ENCODE data around the gene ETFA. TPM values are rescaled to one million over a fixed set of nuclear protein-coding genes. Genes with fewer than 3 reads are reported as not detected.

ETFA gene
- total RNA-seq, 4 donors from 2014 or later, result 65.8 to 195 (median 159) TPM

DNA sequence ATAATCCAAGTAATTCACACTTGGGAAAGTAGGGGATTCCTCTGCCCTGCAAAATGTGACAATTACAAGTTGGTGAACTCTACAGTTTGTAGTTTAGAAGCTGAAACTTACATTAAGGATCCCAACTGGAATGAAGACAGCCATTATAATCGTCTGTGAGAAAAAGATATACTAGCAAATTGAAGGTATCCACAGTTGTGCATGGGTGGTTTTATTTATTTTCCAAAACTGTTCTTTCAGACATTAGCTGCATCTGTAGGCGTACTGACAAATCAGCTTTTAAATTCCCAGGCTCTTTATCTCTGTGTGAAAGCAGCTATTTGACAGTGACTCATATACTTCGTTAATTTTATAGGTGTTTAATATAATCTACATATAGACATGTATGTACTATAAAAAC is 12.8 kb upstream of the ETFA start:
- H3K4me1 ChIP-seq, result no peaks in the 10 kb centered on the region
- in situ Hi-C loops (cut with MboI; ENCODE audit: low pct_ligation_motif_present in 1 of 4, low pct_unique_long_range_greater_than_20kb in 1 of 4, low sequenced_read_pairs in 3 of 4), result no loop called here
- WGBS, 2 donors (ENCODE audit: low coverage in 1 of 2), result 52 to 65% methylated on average over 2 to 3 of the region's 3 CpGs
- intact Hi-C loops (cut with DNase I; ENCODE audit: low total_unique reads), result no loop called here
- TF ChIP-seq, protein P1, sequence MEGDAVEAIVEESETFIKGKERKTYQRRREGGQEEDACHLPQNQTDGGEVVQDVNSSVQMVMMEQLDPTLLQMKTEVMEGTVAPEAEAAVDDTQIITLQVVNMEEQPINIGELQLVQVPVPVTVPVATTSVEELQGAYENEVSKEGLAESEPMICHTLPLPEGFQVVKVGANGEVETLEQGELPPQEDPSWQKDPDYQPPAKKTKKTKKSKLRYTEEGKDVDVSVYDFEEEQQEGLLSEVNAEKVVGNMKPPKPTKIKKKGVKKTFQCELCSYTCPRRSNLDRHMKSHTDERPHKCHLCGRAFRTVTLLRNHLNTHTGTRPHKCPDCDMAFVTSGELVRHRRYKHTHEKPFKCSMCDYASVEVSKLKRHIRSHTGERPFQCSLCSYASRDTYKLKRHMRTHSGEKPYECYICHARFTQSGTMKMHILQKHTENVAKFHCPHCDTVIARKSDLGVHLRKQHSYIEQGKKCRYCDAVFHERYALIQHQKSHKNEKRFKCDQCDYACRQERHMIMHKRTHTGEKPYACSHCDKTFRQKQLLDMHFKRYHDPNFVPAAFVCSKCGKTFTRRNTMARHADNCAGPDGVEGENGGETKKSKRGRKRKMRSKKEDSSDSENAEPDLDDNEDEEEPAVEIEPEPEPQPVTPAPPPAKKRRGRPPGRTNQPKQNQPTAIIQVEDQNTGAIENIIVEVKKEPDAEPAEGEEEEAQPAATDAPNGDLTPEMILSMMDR (IDR thresholded peaks at IDR 0.05), result no peak
- TF ChIP-seq POLR2A (IDR thresholded peaks at IDR 0.05) (no peak), POLR2AphosphoS5 (IDR thresholded peaks at IDR 0.05) (no peak), EP300 (IDR thresholded peaks at IDR 0.05; ENCODE audit: low read depth) (no peak)
- no peaks in the 10 kb centered on the region for H3K9me3 ChIP-seq
- H3K27me3 ChIP-seq, result peaks cover 38% of the 10 kb centered on the region
- H3K27ac ChIP-seq, result no peak overlapping the region
- no peak for DNase-seq
- no peaks in the 10 kb centered on the region for H3K36me3 ChIP-seq
- no peak overlapping the region for H3K4me3 ChIP-seq

DNA sequence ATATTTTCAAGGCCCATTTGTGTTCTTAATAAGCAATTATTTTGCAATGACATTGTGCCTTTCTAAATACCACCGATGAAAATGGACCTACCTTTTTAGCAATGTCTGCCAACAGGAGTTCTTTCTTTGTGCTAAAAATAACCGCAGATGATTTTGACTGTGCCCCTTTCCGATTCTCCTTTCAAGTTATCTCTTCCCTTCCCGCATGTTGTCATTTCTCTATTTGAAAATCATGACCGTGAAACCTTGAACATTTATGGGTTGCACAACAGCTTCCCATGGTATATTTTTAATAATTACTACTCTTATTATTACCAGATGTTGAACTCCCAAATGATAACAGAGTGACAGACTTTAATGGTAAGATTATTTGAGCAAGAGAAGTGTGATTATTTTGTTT is 10.3 kb upstream of the ETFA start:
- no peaks in the 10 kb centered on the region for H3K36me3 ChIP-seq
- H3K4me1 ChIP-seq, result no peaks in the 10 kb centered on the region
- H3K9me3 ChIP-seq, result no peaks in the 10 kb centered on the region
- no peak overlapping the region for H3K27ac ChIP-seq
- no peak overlapping the region for H3K4me3 ChIP-seq
- in situ Hi-C loops (cut with MboI; ENCODE audit: low pct_ligation_motif_present in 1 of 4, low pct_unique_long_range_greater_than_20kb in 1 of 4, low sequenced_read_pairs in 3 of 4) (no loop called here), intact Hi-C loops (cut with DNase I; ENCODE audit: low total_unique reads) (no loop called here)
- H3K27me3 ChIP-seq, result peaks cover 29% of the 10 kb centered on the region
- no peak for DNase-seq
- TF ChIP-seq POLR2AphosphoS5 (IDR thresholded peaks at IDR 0.05) (no peak), EP300 (IDR thresholded peaks at IDR 0.05; ENCODE audit: low read depth) (no peak), POLR2A (IDR thresholded peaks at IDR 0.05) (no peak)
- TF ChIP-seq, protein P1 (IDR thresholded peaks at IDR 0.05), result no peak
- 78 to 84% methylated on average over 5 of the region's 5 CpGs for WGBS, 2 donors (ENCODE audit: low coverage in 1 of 2)

DNA sequence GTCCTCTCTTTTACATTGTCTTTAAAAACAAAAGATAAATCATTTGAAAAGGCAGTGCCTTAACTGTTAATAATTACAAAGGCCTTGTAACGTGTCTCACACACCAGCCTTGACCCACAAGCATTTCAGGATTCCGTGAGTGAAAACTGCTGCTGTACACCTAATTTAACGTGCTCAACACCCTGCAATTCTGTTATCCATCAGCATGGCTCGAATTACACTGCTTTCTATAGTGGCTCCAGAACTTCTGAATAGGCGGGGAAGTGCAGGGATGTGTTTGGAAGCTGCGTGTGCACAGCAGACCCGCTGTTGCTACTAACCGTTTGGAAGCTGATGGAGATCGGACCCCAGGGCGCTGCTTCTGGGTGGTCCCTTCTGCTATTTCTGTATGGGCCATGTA is 9.9 kb upstream of the ETFA start:
- WGBS, 2 donors (ENCODE audit: low coverage in 1 of 2), result 71 to 79% methylated on average over 5 to 10 of the region's 10 CpGs

DNA sequence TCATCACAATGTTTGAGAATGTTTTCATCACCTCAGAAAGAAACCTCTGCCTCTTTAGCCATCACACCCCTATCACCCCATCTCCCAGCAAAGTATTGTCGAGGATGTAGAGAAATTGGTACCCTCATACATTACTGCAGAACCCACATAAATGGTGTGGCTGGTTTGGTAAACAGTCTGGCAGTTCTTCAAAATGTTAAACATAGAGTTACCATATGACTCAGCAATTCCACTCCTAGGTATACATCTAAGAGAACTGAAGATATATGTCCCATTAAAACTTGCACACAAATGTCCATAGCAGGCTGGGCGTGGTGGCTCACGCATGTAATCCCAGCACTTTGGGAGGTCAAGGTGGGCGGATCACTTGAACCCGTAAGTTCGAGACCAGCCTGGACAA is 8.7 kb upstream of the ETFA start:
- Histone ChIP-seq H3K4me3 (no peak overlapping the region), H3K27me3 (peaks cover 28% of the 10 kb centered on the region), H3K9me3 (no peaks in the 10 kb centered on the region), H3K27ac (no peak overlapping the region), H3K36me3 (no peaks in the 10 kb centered on the region), H3K4me1 (no peaks in the 10 kb centered on the region)
- intact Hi-C loops (cut with DNase I; ENCODE audit: low total_unique reads), result no loop called here
- no peak for DNase-seq
- 91% methylated on average over 6 of the region's 6 CpGs; no CpG with 5 or more reads in 1 of the 2 donors for WGBS, 2 donors (ENCODE audit: low coverage in 1 of 2)
- in situ Hi-C loops (cut with MboI; ENCODE audit: low pct_ligation_motif_present in 1 of 4, low pct_unique_long_range_greater_than_20kb in 1 of 4, low sequenced_read_pairs in 3 of 4), result no loop called here
- TF ChIP-seq, protein P1 (IDR thresholded peaks at IDR 0.05), result no peak
- TF ChIP-seq POLR2AphosphoS5 (IDR thresholded peaks at IDR 0.05) (no peak), POLR2A (IDR thresholded peaks at IDR 0.05) (no peak), EP300 (IDR thresholded peaks at IDR 0.05; ENCODE audit: low read depth) (no peak)

More for the DNA sequence above, 9.9 kb upstream of the ETFA start:
- H3K27me3 ChIP-seq, result peaks cover 29% of the 10 kb centered on the region
- H3K4me1 ChIP-seq, result no peaks in the 10 kb centered on the region
- no peak overlapping the region for H3K27ac ChIP-seq
- no peaks in the 10 kb centered on the region for H3K36me3 ChIP-seq
- H3K9me3 ChIP-seq, result no peaks in the 10 kb centered on the region
- TF ChIP-seq POLR2A (IDR thresholded peaks at IDR 0.05) (no peak), EP300 (IDR thresholded peaks at IDR 0.05; ENCODE audit: low read depth) (no peak), POLR2AphosphoS5 (IDR thresholded peaks at IDR 0.05) (no peak)
- TF ChIP-seq, protein P1 (IDR thresholded peaks at IDR 0.05), result no peak
- DNase-seq, result no peak
- H3K4me3 ChIP-seq, result no peak overlapping the region
- intact Hi-C loops (cut with DNase I; ENCODE audit: low total_unique reads) (no loop called here), in situ Hi-C loops (cut with MboI; ENCODE audit: low pct_ligation_motif_present in 1 of 4, low pct_unique_long_range_greater_than_20kb in 1 of 4, low sequenced_read_pairs in 3 of 4) (no loop called here)
